H1 (cell line): ENCODE measurements around the gene CASP4. TPM values are rescaled to one million over a fixed set of nuclear protein-coding genes. Genes with fewer than 3 reads are reported as not detected.

Experiments
- CTCF ChIA-PET: fragments of 300-600 bp; sonication (Branson Sonifier 250); formaldehyde crosslinking; loops from one replicate; lab custom pipeline; 2021; ENCODE audit not compliant: partially characterized antibody; lab: Charles Lee
- POLR2A ChIA-PET: fragments of 300-600 bp; sonication (Branson Sonifier 250); formaldehyde crosslinking; loops from one replicate; lab custom pipeline; 2021; ENCODE audit warnings: inconsistent platforms; ENCODE audit not compliant: partially characterized antibody; lab: Charles Lee
- DNase-seq, 2 experiments: peaks; one replicate each; pipeline versions ENCODE4 v3.0.0 to v3.0.0-alpha.2; 2010 to 2022; ENCODE audit warnings: low spot score in 2 of 2, low read depth in 1 of 2, mixed read lengths in 1 of 2
- FAIRE-seq: peaks from 2 replicates; lab custom pipeline; 2011; peaks lifted over from hg19 to GRCh38; lab: Jason Lieb, UNC
- H2AFZ ChIP-seq: 2 replicates; pipeline ENCODE4 v1.8.1; 2012; ENCODE audit warnings: low read length, inconsistent platforms
- H2AK5ac ChIP-seq: 2 replicates; pipeline ENCODE4 v1.6.1; 2013; ENCODE audit warnings: low read depth, low read length
- H2BK120ac ChIP-seq: replicated peaks from 2 replicates; pipeline ENCODE3; 2013; ENCODE audit warnings: low read depth, low read length, inconsistent platforms
- H2BK12ac ChIP-seq: 2 replicates; pipeline ENCODE4 v1.6.1; 2013; ENCODE audit warnings: low read depth, low read length
- H2BK15ac ChIP-seq: 2 replicates; pipeline ENCODE4 v1.6.1; 2013; ENCODE audit warnings: low read length
- H2BK20ac ChIP-seq: 2 replicates; pipeline ENCODE4 v1.6.1; 2013; ENCODE audit warnings: low read length
- H2BK5ac ChIP-seq: 2 replicates; pipeline ENCODE4 v1.6.1; 2013; ENCODE audit warnings: low read depth, low read length
- H3K14ac ChIP-seq: 2 replicates; pipeline ENCODE4 v1.6.1; 2013; ENCODE audit warnings: inconsistent platforms; ENCODE audit not compliant: insufficient read length
- H3K18ac ChIP-seq: 2 replicates; pipeline ENCODE4 v1.6.1; 2013; ENCODE audit warnings: low read length; ENCODE audit errors: extremely low read depth
- H3K23ac ChIP-seq: 2 replicates; pipeline ENCODE4 v1.6.1; 2013; ENCODE audit warnings: inconsistent platforms; ENCODE audit not compliant: insufficient read length
- H3K23me2 ChIP-seq: 2 replicates; pipeline ENCODE4 v1.6.1; 2013; ENCODE audit warnings: low read depth, low read length
- H3K27ac ChIP-seq: 2 replicates; pipeline ENCODE4 v1.6.1; 2011; ENCODE audit warnings: low read depth, low read length, inconsistent platforms
- H3K27me3 ChIP-seq, 4 experiments: replicated peaks in 1 of 4; 1 replicate in 1 of 4; 2 replicates in 3 of 4; pipeline versions ENCODE4 v1.6.1 to v1.8.1; 2011 to 2013; ENCODE audit warnings: low read length in 3 of 4, mild to moderate bottlenecking in 3 of 4, inconsistent platforms in 2 of 4, mixed read lengths in 2 of 4, moderate library complexity in 1 of 4; ENCODE audit not compliant: control insufficient read depth in 3 of 4, insufficient read depth in 3 of 4; ENCODE audit errors: extremely low read depth in 1 of 4
- H3K36me3 ChIP-seq, 4 experiments: 2 replicates each; pipeline versions ENCODE4 v1.6.1 to v1.8.1; 2011 to 2013; ENCODE audit warnings: mild to moderate bottlenecking in 4 of 4, low read length in 3 of 4, moderate library complexity in 2 of 4, control low read depth in 1 of 4, inconsistent platforms in 1 of 4; ENCODE audit not compliant: insufficient read depth in 4 of 4, control insufficient read depth in 2 of 4
- H3K4ac ChIP-seq: replicated peaks from 2 replicates; pipeline ENCODE3; 2013; ENCODE audit warnings: low read length, low read depth, mixed read lengths, inconsistent platforms; ENCODE audit not compliant: insufficient read length
- H3K4me1 ChIP-seq, 4 experiments: replicated peaks in 1 of 4; 1 replicate in 1 of 4; 2 replicates in 3 of 4; pipeline versions ENCODE4 v1.6.1 to v1.8.1; 2011 to 2013; ENCODE audit warnings: low read length in 3 of 4, inconsistent platforms in 2 of 4, mixed read lengths in 1 of 4; ENCODE audit not compliant: insufficient read depth in 4 of 4, control insufficient read depth in 3 of 4
- H3K4me2 ChIP-seq, 2 experiments: 2 replicates each; pipeline versions ENCODE4 v1.6.1 to v1.8.1; 2011 to 2013; ENCODE audit warnings: low read depth in 2 of 2, low read length in 2 of 2, control low read depth in 1 of 2, inconsistent platforms in 1 of 2, mild to moderate bottlenecking in 1 of 2; ENCODE audit not compliant: insufficient read depth in 1 of 2
- H3K4me3 ChIP-seq, 4 experiments: fragments of 200-600, 300-600 bp in 1 of 4; sonication (generic), shearing (Covaris generic), sonication (Bioruptor Twin) in 1 of 4; 2 replicates each; pipeline versions ENCODE4 v1.5.1 to v1.8.1; 2011 to 2016; ENCODE audit warnings: low read length in 4 of 4, low read depth in 3 of 4, control low read depth in 2 of 4, inconsistent platforms in 2 of 4, mild to moderate bottlenecking in 2 of 4, mixed read lengths in 1 of 4, moderate library complexity in 1 of 4; ENCODE audit not compliant: insufficient read depth in 2 of 4; ENCODE audit errors: extremely low read depth in 1 of 4
- H3K56ac ChIP-seq: replicated peaks from 2 replicates; pipeline ENCODE3; 2013; ENCODE audit warnings: low read depth, mild to moderate bottlenecking, mixed read lengths, low read length, inconsistent platforms; ENCODE audit not compliant: insufficient read length
- H3K79me1 ChIP-seq: 2 replicates; pipeline ENCODE4 v1.6.1; 2013; ENCODE audit warnings: low read depth, low read length, control low read depth
- H3K79me2 ChIP-seq, 2 experiments: 2 replicates each; pipeline versions ENCODE4 v1.6.1 to v1.8.1; 2012 to 2013; ENCODE audit warnings: low read length in 2 of 2, mild to moderate bottlenecking in 2 of 2, inconsistent platforms in 1 of 2; ENCODE audit not compliant: insufficient read depth in 2 of 2, control insufficient read depth in 1 of 2
- H3K9ac ChIP-seq, 4 experiments: replicated peaks in 1 of 4; 1 replicate in 1 of 4; 2 replicates in 3 of 4; pipeline versions ENCODE4 v1.6.1 to v1.8.1; 2011 to 2013; ENCODE audit warnings: low read depth in 3 of 4, low read length in 3 of 4, control low read depth in 2 of 4, mild to moderate bottlenecking in 2 of 4, moderate library complexity in 2 of 4, inconsistent platforms in 1 of 4; ENCODE audit errors: extremely low read depth in 1 of 4
- H3K9me3 ChIP-seq, 2 experiments: 2 replicates each; pipeline versions ENCODE4 v1.6.1 to v1.8.1; 2012 to 2013; ENCODE audit warnings: mild to moderate bottlenecking in 2 of 2, moderate library complexity in 2 of 2, control low read depth in 1 of 2, inconsistent platforms in 1 of 2, low read depth in 1 of 2, low read length in 1 of 2, mixed read lengths in 1 of 2; ENCODE audit not compliant: insufficient read depth in 2 of 2
- H4K20me1 ChIP-seq, 2 experiments: replicated peaks in 1 of 2; 2 replicates each; pipeline versions ENCODE3 to v1.8.1; 2011 to 2013; ENCODE audit warnings: inconsistent platforms in 2 of 2, low read length in 2 of 2, mild to moderate bottlenecking in 1 of 2; ENCODE audit not compliant: insufficient read depth in 2 of 2, control insufficient read depth in 1 of 2
- H4K5ac ChIP-seq: 2 replicates; pipeline ENCODE4 v1.6.1; 2013; ENCODE audit warnings: low read length, low read depth, mixed read lengths, inconsistent platforms; ENCODE audit not compliant: insufficient read length
- H4K8ac ChIP-seq: 2 replicates; pipeline ENCODE4 v1.8.0; 2013; ENCODE audit warnings: mild to moderate bottlenecking, moderate library complexity, low read length, inconsistent platforms; ENCODE audit not compliant: insufficient read depth; ENCODE audit errors: extremely low read depth
- H4K91ac ChIP-seq: replicated peaks from 2 replicates; pipeline ENCODE3; 2013; ENCODE audit warnings: low read length, mixed read lengths, inconsistent platforms; ENCODE audit not compliant: insufficient read length
- CEBPB ChIP-seq: IDR thresholded peaks from 2 replicates; pipeline ENCODE4 v1.6.1; 2012; ENCODE audit warnings: low read depth, low read length
- SIN3A ChIP-seq, 2 experiments: IDR thresholded peaks in 1 of 2; conservative IDR thresholded peaks in 1 of 2; 2 replicates each; pipeline ENCODE4 v1.6.1; 2011 to 2012; ENCODE audit warnings: low read length in 2 of 2, improper control_type of control experiment in 1 of 2, low read depth in 1 of 2, mild to moderate bottlenecking in 1 of 2
- polyA plus RNA-seq, 7 experiments: library from polyadenylated mRNA; depleted of rRNA in 3 of 7; stranded (reverse) in 5 of 7; unstranded in 2 of 7; fragments of >200 nt in 5 of 7; fragments of 200-250 nt in 2 of 7; gene quantifications; 1 replicate in 5 of 7; 2 replicates in 1 of 7; 4 replicates in 1 of 7; pipeline versions ENCODE4 v1.2.1 to v1.2.3, GENCODE V29; 2011 to 2013; ENCODE audit warnings: missing spikeins in 2 of 7, mixed read lengths in 2 of 7
- total RNA-seq: library from RNA; stranded (reverse); fragmentation: NEBNext Ultra II Directional; extraction: Animal tissue kit (Norgen Biotek cat#: 25700); gene quantifications from 2 replicates; pipeline ENCODE4 v1.2.1, GENCODE V29; 2021

Gene CASP4
- total and polyA plus RNA-seq, 2 of the 8 experiments (the other 6 are each of a cell fraction or from before 2014, with no cell fraction given): 0.09 TPM; not detected in 1

GRCh38 chr11:104956528-104956927 lies 11.8 kb downstream of the CASP4 start:
- H2BK15ac ChIP-seq: no peak overlapping the region
- no peaks in the 10 kb centered on the region for H3K36me3 ChIP-seq
- no peak for TF ChIP-seq SIN3A (conservative IDR thresholded peaks at IDR 0.05 in 1 of 2, IDR thresholded peaks at IDR 0.05 in 1 of 2; ENCODE audit: low read depth in 1 of 2, low read length in 2 of 2)
- TF ChIP-seq CEBPB: peak; percentile 99
- FAIRE-seq: no peak
- H2BK12ac ChIP-seq: no peak overlapping the region
- no peak overlapping the region for H2BK20ac ChIP-seq
- DNase-seq: no peak
- H3K23ac ChIP-seq: no peak overlapping the region
- no peak overlapping the region for H4K8ac ChIP-seq
- H3K27ac ChIP-seq: no peak overlapping the region
- H3K4me3 ChIP-seq: no peak overlapping the region
- no peaks in the 10 kb centered on the region for H3K79me2 ChIP-seq
- H3K56ac ChIP-seq: no peak overlapping the region
- no peak overlapping the region for H2AK5ac ChIP-seq
- no peak overlapping the region for H3K4me2 ChIP-seq
- H2AFZ ChIP-seq: no peak overlapping the region
- no peak overlapping the region for H4K91ac ChIP-seq
- H3K23me2 ChIP-seq: no peaks in the 10 kb centered on the region
- no peaks in the 10 kb centered on the region for H3K79me1 ChIP-seq
- no peaks in the 10 kb centered on the region for H4K20me1 ChIP-seq
- no peak overlapping the region for H2BK5ac ChIP-seq
- H3K4ac ChIP-seq: no peak overlapping the region
- no peaks in the 10 kb centered on the region for H3K9me3 ChIP-seq
- POLR2A ChIA-PET: no interaction called here
- no peak overlapping the region for H3K18ac ChIP-seq
- H3K4me1 ChIP-seq: no peaks in the 10 kb centered on the region
- no peak overlapping the region for H2BK120ac ChIP-seq
- H3K14ac ChIP-seq: no peak overlapping the region
- no peaks in the 10 kb centered on the region for H3K27me3 ChIP-seq
- CTCF ChIA-PET: interaction anchor here (1.5 kb wide), 1 partner anchor 9 kb away, joined by 6 read pairs; no protein-coding TSS in a partner anchor
- no peak overlapping the region for H3K9ac ChIP-seq
- no peak overlapping the region for H4K5ac ChIP-seq
